ENCODE data around the gene WHRN.

Gene WHRN

DNA sequence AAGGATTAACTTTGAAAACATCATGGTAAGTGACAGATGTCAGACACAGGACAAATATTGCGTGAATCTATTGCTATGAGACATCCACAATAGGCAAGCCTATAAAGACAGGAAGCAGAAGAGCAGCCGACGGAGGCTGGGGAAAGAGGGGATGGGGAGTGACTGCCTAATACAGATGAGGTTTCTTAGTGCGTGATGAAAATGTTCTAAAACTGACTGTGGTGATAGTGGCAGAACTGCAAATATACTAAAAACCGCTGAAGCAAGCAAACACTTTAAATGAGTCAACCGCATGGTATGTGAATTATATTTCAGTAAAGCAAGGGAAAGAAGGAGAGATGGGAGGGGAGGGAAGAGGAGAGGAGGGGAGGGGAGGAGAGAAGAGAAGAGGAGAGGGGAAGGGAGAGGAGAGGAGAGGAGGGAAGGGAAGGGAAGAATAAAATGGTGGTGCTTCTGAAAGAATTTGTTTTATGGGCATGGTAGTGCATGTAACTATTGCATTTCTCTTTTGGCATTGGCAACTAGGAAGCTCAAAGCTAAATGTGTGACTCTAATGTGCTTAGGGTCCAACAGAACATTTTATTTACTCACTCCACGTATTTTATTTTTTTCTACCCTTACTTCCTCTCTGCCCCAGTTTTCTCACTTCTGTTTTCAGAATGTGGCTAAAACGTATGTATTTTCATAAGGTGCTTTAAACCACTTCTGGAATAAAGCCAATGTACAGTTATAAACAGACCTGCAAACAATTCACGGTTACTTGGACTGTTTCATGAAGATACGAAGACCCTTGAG, 138.7 kb downstream of the WHRN start:
- ChIA-PET CTCF (interaction anchor here (1.1 to 1.4 kb wide), 4 partner anchors 11 to 27 kb away, joined by 3 to 6 read pairs (median 4); no protein-coding TSS in a partner anchor), POLR2A (interaction anchor here (1.1 kb wide), 1 partner anchor 20 kb away, joined by 3 read pairs; no protein-coding TSS in a partner anchor)
- no peak for TF ChIP-seq CTCF (IDR thresholded peaks at IDR 0.05; ENCODE audit: insufficient read depth, low read length, missing control alignments)
- DNase-seq (ENCODE audit: low read depth, low spot score): peak; percentile 59
- no peak overlapping the region for H3K4me3 ChIP-seq (ENCODE audit: low read depth, low read length)

DNA sequence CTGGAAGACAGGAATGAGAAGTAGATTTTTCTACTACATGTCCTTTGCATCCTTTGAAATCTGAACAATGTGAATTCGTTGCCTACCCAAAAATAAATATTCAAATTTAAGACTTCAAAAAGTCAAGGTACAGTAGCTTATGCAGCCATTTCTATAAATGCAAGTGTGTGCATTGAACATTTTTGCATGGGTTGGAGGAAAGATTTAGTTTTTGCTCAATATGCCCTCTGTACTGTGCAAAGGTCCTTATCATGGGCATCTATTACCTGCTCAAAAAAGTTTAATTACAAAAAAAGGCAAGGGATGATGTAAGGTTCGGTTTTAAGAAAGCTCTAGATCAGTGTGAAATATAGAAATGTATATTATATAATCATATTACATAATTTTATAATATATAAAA, 140.1 kb downstream of the WHRN start:
- H3K4me3 ChIP-seq (ENCODE audit: low read depth, low read length): no peak overlapping the region
- POLR2A ChIA-PET: interaction anchor here (0.6 to 1.1 kb wide), 2 partner anchors 19 to 22 kb away, joined by 3 read pairs; no protein-coding TSS in a partner anchor
- TF ChIP-seq CTCF (IDR thresholded peaks at IDR 0.05; ENCODE audit: insufficient read depth, low read length, missing control alignments): no peak

GRCh38 chr9:114364134-114365041, 140.9 kb downstream of the WHRN start:
- CTCF ChIA-PET: interaction anchor here (1.0 to 4.5 kb wide), 5 partner anchors 10 to 41 kb away, joined by 3 to 14 read pairs (median 3); no protein-coding TSS in a partner anchor
- peak; percentile 85 for DNase-seq (ENCODE audit: low read depth, low spot score)
- H3K4me3 ChIP-seq (ENCODE audit: low read depth, low read length): no peak overlapping the region
- no peak for TF ChIP-seq CTCF (IDR thresholded peaks at IDR 0.05; ENCODE audit: insufficient read depth, low read length, missing control alignments)
- POLR2A ChIA-PET: interaction anchor here (0.6 to 1.0 kb wide), 2 partner anchors 11 to 20 kb away, joined by 3 to 4 read pairs; no protein-coding TSS in a partner anchor

More for the DNA sequence above, 140.1 kb downstream of the WHRN start:
- CTCF ChIA-PET: interaction anchor here (1.0 to 2.3 kb wide), 4 partner anchors 9 to 40 kb away, joined by 3 to 9 read pairs (median 4); no protein-coding TSS in a partner anchor
- no peak for DNase-seq (ENCODE audit: low read depth, low spot score)

DNA sequence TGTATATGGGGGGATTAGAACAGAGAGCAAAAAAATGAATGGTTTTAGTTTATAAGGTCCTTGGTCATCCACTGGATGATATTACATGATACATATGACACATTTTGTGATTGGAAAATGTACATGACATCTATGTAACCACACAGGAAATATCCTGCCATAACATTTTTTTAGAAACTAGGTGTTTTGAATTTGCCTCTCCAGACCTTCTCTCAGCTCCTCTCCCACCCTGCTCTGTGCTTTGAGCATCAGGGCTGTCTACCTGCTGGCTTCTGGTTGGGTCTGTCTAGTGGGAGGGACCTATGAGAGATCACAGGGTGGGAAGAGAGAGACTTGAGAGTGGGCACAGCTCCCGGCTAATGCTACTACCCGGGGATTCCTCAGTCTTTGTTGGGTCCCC, 141.8 kb downstream of the WHRN start:
- POLR2A ChIA-PET: interaction anchor here (1.0 kb wide), 1 partner anchor 10 kb away, joined by 4 read pairs; no protein-coding TSS in a partner anchor
- no peak overlapping the region for H3K4me3 ChIP-seq (ENCODE audit: low read depth, low read length)
- no peak for DNase-seq (ENCODE audit: low read depth, low spot score)
- CTCF ChIA-PET: interaction anchor here (1.4 to 4.5 kb wide), 3 partner anchors 8 to 13 kb away, joined by 3 to 14 read pairs (median 5); no protein-coding TSS in a partner anchor
- no peak for TF ChIP-seq CTCF (IDR thresholded peaks at IDR 0.05; ENCODE audit: insufficient read depth, low read length, missing control alignments)

DNA sequence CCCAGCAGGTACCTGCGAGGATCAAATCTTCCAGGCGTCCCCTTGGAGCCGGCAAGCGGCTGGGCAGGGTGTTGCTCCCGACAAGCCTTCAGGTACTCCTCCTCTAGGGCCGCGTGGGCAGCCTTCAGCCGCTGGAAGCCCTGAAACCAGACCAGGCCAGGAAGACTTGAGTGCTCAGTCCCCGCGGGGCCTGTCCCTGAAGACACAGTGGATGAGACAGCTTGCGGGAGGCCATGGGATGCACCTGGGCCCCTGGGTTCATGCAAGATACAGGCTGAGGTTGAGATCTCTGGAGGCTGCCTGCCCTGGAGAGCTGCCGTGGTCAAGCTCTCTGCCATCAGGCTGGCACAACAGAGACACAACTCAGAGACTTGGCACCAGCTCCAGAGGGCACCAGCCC, 142.9 kb downstream of the WHRN start:
- no peak overlapping the region for H3K4me3 ChIP-seq (ENCODE audit: low read depth, low read length)
- CTCF ChIA-PET: interaction anchor here (1.4 to 4.5 kb wide), 4 partner anchors 8 to 23 kb away, joined by 3 to 14 read pairs (median 4); no protein-coding TSS in a partner anchor
- DNase-seq (ENCODE audit: low read depth, low spot score): no peak
- POLR2A ChIA-PET: no interaction called here
- TF ChIP-seq CTCF (IDR thresholded peaks at IDR 0.05; ENCODE audit: insufficient read depth, low read length, missing control alignments): no peak

Measured in AG04449 (cell line).